ENCODE measurements around the gene KCNA5.

The KCNA5 gene

DNA sequence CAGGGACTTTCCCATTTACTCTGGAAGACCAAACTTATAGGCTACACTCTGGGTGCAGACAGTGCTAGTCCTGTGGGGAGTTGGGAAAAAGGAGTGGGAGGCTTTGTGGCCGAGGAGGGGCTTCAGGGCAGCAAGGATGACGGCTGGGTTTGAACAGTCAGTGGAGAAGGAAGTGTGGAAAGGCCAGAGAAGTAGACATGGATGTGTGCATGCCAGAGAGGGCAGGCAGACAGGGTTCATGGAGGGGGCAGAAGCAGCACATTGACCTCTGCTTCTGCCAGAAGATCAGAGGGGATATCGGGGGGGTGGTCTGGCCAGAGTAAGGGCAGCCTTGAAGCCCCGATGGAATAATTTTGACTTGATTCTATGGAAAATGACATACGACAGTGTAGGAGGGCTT lies 27.2 kb upstream of the KCNA5 start:
- TF ChIP-seq, protein P1, sequence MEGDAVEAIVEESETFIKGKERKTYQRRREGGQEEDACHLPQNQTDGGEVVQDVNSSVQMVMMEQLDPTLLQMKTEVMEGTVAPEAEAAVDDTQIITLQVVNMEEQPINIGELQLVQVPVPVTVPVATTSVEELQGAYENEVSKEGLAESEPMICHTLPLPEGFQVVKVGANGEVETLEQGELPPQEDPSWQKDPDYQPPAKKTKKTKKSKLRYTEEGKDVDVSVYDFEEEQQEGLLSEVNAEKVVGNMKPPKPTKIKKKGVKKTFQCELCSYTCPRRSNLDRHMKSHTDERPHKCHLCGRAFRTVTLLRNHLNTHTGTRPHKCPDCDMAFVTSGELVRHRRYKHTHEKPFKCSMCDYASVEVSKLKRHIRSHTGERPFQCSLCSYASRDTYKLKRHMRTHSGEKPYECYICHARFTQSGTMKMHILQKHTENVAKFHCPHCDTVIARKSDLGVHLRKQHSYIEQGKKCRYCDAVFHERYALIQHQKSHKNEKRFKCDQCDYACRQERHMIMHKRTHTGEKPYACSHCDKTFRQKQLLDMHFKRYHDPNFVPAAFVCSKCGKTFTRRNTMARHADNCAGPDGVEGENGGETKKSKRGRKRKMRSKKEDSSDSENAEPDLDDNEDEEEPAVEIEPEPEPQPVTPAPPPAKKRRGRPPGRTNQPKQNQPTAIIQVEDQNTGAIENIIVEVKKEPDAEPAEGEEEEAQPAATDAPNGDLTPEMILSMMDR (IDR thresholded peaks at IDR 0.05; ENCODE audit: low read depth, low read length): no peak

DNA sequence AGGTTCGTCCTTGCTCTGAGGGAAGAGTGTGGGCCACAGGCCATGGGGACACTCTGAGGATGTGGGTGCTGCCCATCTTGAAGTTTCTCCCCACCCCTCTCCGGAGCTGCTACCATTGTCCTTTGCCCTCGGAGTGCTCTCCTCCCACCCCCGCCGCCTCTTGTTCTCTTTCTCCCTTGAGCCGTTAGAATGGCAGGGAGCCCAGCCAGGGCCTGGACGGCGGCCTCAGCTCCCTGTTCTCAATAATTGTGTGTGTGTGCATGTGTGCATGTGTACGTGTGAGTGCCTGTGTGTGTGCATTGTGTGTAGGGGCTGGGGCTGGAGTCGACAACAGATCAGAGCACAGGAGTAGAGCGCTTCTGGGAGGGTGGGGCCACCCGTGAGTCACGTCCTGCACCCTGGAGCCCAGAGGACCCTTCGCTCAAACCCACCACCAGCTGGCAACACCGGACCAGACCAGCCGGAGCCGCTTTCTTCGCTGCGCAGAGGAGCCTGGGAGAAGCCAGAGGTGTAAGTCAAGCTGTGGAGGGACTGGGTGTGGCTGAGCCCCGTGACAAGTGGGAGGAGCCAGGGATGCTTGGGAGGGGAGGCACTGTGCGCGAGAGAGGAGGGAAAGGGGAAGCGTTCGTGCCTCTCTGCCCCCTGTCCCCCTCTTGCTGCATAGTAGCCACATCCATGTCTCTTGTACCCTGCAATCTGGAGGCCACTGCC lies 25.9 kb upstream of the KCNA5 start:
- H3K4me3 ChIP-seq (ENCODE audit: low read depth, low read length): no peak overlapping the region
- TF ChIP-seq, protein P1 (IDR thresholded peaks at IDR 0.05; ENCODE audit: low read depth, low read length): no peak

More for the DNA sequence above, 27.2 kb upstream of the KCNA5 start:
- no peak overlapping the region for H3K4me3 ChIP-seq (ENCODE audit: low read depth, low read length)

DNA sequence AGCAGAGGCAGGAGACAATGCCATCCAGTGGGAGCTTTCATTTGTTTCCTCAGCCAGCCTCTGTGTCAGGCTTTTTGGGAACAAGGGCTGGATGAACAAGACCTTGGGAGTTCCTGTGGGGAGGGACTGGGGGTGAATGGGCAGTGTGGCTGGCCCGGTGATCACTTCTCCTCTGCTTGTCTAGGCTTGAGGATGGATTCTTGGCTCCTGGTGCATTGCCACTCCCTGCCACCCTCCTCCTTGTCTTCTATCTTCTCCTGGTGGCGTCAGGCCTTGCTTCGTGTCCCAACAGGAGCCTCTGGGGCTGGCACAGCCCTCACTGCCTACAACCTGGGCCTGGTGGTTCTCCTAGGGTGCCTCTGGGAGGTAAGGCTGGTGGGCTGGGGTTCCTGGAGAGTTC lies 25.0 kb upstream of the KCNA5 start:
- TF ChIP-seq, protein P1 (IDR thresholded peaks at IDR 0.05; ENCODE audit: low read depth, low read length): no peak
- H3K4me3 ChIP-seq (ENCODE audit: low read depth, low read length): no peak overlapping the region

DNA sequence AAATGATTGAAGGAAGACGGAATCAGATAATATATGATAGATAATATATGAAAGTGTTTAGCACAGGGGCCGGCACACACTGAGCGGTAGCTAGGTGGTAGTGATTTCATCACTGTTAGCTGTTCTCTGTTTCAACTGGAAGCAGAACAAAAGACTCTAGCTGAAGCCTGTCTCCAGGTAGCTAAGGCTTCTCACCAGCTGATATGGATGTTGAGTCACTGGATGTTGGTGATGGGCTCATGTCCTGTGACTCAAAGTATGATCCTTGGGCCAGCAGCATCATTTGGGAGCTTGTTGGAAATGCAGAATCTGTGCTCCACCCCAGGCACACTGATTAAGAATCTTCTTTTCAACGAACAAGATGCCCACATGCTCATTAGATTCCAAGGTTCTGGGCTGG lies 21.7 kb upstream of the KCNA5 start:
- TF ChIP-seq, protein P1 (IDR thresholded peaks at IDR 0.05; ENCODE audit: low read depth, low read length): no peak
- H3K4me3 ChIP-seq (ENCODE audit: low read depth, low read length): no peak overlapping the region

DNA sequence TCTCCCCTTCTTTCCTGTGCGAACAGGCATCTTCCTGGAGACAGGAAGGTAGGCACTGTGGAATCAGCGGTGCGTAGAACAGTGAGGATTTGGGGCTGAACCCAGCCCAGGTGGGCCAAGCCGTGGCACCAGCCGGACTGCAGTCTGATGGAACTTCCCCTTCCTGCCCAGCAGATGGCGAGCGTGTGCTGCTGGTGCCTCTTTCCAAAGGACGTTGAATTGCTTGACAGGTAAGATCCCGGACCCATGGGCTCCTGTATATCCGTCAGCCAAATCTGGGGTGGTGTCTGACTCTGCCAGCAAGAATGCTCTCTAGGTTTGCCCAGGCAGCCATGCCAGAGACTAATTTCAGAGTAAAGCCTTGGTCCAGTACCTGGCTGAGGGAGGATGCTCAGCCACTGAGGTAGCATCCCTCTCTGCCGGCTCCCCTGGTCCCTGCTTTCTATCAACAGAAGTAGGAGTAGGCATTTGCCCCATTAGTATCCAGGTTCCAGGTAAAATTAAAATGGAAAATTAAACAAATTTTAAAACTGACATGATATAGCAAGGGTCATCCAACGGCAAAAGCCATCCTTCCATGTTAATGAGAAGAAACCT lies 21.1 kb upstream of the KCNA5 start:
- H3K4me3 ChIP-seq (ENCODE audit: low read depth, low read length): no peak overlapping the region
- TF ChIP-seq, protein P1 (IDR thresholded peaks at IDR 0.05; ENCODE audit: low read depth, low read length): peak; percentile 89

DNA sequence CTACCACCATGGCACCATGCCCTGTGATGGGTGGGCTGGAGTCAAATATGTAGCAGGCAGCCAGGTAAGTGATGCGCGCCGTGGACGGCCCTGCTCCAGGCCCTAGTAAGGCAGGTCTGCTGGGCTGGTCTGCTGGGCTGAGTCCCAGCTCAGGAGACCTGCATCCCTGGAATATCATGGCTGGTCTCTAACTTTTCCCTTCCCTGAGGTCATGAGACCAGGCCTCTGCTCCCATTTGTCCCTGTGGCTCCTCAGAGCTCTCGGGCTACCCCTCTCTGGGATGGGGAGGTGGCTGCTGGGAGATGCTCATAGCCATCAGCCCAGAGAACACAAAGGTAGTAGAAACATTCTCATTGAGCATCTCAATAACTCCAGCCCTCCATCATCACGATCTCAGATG lies 19.8 kb upstream of the KCNA5 start:
- no peak overlapping the region for H3K4me3 ChIP-seq (ENCODE audit: low read depth, low read length)
- TF ChIP-seq, protein P1 (IDR thresholded peaks at IDR 0.05; ENCODE audit: low read depth, low read length): no peak

DNA sequence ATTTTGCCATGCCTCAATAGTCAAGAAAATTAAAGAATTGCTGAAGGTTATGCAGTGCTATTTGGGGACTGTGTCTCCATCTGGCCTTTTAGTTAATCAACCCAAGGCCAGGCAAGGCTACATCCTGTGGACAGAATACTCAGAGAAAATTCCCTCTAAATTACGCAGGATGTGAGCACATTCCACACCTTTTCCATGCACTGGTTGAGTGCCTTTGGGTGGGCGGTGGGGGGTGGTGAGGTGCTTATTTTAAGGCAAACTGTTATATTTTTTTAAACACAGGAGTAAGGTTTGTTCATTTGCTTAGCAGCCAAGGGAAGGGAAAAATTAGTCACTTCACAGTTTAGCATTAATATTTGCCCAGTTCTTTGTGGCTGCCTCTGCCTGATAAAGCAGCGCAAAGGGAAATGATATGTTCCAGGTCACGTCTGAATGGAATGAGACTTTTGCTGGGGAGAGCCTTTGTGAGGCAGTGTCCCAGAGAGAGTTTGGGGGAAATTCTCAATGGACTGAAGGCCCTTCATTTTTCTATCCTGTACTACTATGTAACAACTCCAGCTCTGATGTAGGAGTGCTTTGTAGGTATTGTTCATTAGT lies 17.2 kb upstream of the KCNA5 start:
- TF ChIP-seq, protein P1 (IDR thresholded peaks at IDR 0.05; ENCODE audit: low read depth, low read length): no peak
- no peak overlapping the region for H3K4me3 ChIP-seq (ENCODE audit: low read depth, low read length)
